GM10248 (cell line): ENCODE results near the gene ASNSD1.
"Not testable (repeated sequence)": the region's sequence is repeated elsewhere in the genome, so short reads cannot be mapped to it uniquely, and the experiment has no call there.

Source experiments
- CTCF ChIA-PET: fragments of 300-600 bp; sonication (Branson Sonifier 250); formaldehyde crosslinking; extraction: SDS; loops from one replicate; lab custom pipeline; 2021; ENCODE audit warnings: antibody characterized with exemption; lab: Yijun Ruan, JAX
- POLR2A ChIA-PET: fragments of 350-650 bp; sonication (Branson Sonifier 250); formaldehyde crosslinking; extraction: SDS; loops from one replicate; lab custom pipeline; 2020; ENCODE audit warnings: antibody characterized with exemption; lab: Yijun Ruan, JAX
- DNase-seq: peaks from one replicate; pipeline ENCODE4 v3.0.0; 2012; ENCODE audit errors: extremely low spot score
- CTCF ChIP-seq: IDR thresholded peaks from 2 replicates; pipeline ENCODE4 v1.5.1; 2012; ENCODE audit warnings: mild to moderate bottlenecking, low read depth; ENCODE audit errors: extremely low read depth, missing control alignments, control extremely low read depth

The ASNSD1 gene

GRCh38 chr2:189658306-189659212 lies 2.7 kb upstream of the ASNSD1 start:
- ChIA-PET CTCF (interaction anchor here (0.9 to 9.5 kb wide), 17 partner anchors 8 to 424 kb away, joined by 3 to 129 read pairs (median 5); partner anchors contain the start of genes ANKAR and OSGEPL1), POLR2A (no interaction called here)
- no peak for TF ChIP-seq CTCF
- DNase-seq, result no peak

GRCh38 chr2:189659734-189660133 lies 1.5 kb upstream of the ASNSD1 start:
- CTCF ChIA-PET, result interaction anchor here (0.9 to 9.5 kb wide), 13 partner anchors 9 to 412 kb away, joined by 3 to 129 read pairs (median 10); partner anchors contain the start of genes ANKAR and OSGEPL1
- TF ChIP-seq CTCF, result no peak
- DNase-seq, result no peak
- POLR2A ChIA-PET, result no interaction called here

- POLR2A ChIA-PET, result no interaction called here
- CTCF ChIA-PET, result interaction anchor here (0.6 to 9.5 kb wide), 28 partner anchors 10 to 713 kb away, joined by 3 to 129 read pairs (median 4); partner anchors contain the start of genes ANKAR, INPP1 and OSGEPL1
- TF ChIP-seq CTCF, result no peak
- no peak for DNase-seq
Measured at GRCh38 chr2:189660803-189661147, 484 bp upstream of the ASNSD1 start.

- no peak for DNase-seq
- TF ChIP-seq CTCF, result no peak
- CTCF ChIA-PET, result interaction anchor here (0.6 to 9.5 kb wide), 12 partner anchors 12 to 708 kb away, joined by 3 to 129 read pairs (median 8); partner anchors contain the start of genes ANKAR and OSGEPL1
Measured at GRCh38 chr2:189661957-189662321, 680 bp downstream of the ASNSD1 start.

GRCh38 chr2:189662669-189663226 lies 1.5 kb downstream of the ASNSD1 start:
- ChIA-PET CTCF (interaction anchor here (2.7 to 9.5 kb wide), 4 partner anchors 11 to 100 kb away, joined by 23 to 129 read pairs (median 50); partner anchors contain the start of genes ANKAR and OSGEPL1), POLR2A (interaction anchor here (0.7 kb wide), 1 partner anchor 505 kb away, joined by 5 read pairs; no protein-coding TSS in a partner anchor)
- no peak for DNase-seq
- no peak for TF ChIP-seq CTCF

More at GRCh38 chr2:189661957-189662321, 680 bp downstream of the ASNSD1 start:
- POLR2A ChIA-PET, result no interaction called here

- POLR2A ChIA-PET, DNase-seq: not testable (repeated sequence)
- CTCF ChIA-PET, result interaction anchor here (1.0 to 9.5 kb wide), 4 partner anchors 10 to 99 kb away, joined by 3 to 129 read pairs (median 50); partner anchors contain the start of genes ANKAR and OSGEPL1
Measured at GRCh38 chr2:189663319-189663718, 2.1 kb downstream of the ASNSD1 start.
